GM19240 (cell line): ENCODE results near the gene ZSWIM7.
"Not testable (repeated sequence)": the region's sequence is repeated elsewhere in the genome, so short reads cannot be mapped to it uniquely, and the experiment has no call there.

Source experiments
- DNase-seq: peaks from one replicate; pipeline ENCODE4 v3.0.0; 2011; ENCODE audit warnings: low spot score; ENCODE audit not compliant: insufficient read length

ZSWIM7 gene

DNA sequence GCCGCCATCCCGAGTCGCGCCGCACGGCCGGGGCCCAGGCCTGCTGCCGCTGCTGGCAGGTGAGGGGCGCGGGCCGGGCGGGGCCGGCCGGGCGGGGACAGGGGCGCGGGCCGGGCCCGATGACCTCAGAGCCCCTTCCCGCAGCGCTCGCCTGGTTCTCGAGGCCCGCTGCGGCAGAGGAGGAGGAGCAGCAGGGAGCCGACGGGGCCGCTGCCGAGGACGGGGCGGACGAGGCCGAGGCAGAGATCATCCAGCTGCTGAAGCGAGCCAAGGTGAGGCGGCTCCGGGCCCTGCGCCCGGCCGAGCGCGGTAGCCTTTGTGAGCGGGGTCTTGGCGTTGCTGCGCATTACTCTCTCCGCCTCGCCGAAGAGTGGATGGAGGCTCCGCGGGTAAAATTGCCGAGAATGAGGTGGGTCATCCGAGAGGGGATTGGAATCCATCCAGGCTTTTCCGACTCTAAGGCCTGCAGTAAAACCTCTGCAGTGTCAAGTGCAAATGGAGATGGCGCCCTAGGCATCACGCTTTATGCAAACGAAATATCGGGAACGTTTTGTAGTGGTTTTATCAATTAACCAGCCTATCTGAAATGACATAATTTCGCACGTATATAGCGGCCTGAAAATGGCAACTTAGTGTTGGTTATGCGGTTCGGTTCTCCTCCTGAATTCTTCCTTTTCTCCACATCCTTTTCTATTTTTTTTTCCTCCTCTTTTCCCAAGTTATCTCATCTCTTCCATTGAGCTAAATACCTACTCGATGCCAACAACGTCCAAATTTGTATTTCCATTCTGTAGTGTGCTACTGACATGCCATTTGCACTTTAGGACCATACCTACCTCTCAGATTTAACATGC is 697 bp upstream of the ZSWIM7 start:
- no peak for DNase-seq

DNA sequence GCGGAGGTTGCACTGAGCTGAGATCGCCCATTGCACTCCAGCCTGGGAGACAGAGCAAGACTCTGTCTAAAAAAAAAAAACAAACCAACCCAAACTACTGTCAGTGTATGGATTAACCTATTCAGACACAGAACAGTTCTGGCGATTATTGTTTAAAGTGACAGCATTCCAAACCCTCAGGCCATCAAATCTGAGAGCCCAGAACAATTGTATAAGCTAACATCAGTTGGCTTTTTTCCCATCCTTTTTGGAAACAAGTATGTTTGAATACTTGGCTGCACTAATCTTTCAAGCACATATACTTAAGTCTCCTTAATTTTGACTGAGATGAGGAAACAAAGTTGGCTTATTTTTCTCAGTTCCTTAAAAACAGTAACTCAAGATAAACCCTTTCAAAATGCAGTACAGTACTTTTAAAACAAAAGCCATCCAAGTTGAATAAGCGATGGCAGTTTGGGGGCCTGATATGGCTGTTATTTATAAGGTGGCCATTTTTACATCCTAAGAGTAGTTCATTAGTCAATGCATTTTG is 1.4 kb downstream of the ZSWIM7 start:
- DNase-seq = no peak

DNA sequence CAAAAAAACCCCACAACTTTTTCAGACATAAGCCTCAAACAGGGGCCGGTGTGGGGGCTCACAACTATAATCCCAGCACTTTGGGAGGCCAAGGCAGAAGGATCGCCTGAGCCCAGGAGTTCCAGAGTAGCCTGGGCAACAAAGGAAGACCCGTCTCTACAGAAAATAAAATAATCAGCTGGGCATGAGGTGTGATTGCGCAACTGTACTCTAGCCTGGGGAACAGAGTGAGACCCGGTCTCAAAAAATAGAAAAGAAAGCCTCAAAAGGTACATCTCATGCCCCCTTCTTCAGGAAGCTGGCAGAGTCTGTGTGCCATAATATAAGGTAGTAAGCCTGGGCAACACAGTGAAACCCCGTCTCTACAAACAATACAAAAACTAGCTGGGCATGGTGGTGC is 3.2 kb downstream of the ZSWIM7 start:
- DNase-seq = no peak

DNA sequence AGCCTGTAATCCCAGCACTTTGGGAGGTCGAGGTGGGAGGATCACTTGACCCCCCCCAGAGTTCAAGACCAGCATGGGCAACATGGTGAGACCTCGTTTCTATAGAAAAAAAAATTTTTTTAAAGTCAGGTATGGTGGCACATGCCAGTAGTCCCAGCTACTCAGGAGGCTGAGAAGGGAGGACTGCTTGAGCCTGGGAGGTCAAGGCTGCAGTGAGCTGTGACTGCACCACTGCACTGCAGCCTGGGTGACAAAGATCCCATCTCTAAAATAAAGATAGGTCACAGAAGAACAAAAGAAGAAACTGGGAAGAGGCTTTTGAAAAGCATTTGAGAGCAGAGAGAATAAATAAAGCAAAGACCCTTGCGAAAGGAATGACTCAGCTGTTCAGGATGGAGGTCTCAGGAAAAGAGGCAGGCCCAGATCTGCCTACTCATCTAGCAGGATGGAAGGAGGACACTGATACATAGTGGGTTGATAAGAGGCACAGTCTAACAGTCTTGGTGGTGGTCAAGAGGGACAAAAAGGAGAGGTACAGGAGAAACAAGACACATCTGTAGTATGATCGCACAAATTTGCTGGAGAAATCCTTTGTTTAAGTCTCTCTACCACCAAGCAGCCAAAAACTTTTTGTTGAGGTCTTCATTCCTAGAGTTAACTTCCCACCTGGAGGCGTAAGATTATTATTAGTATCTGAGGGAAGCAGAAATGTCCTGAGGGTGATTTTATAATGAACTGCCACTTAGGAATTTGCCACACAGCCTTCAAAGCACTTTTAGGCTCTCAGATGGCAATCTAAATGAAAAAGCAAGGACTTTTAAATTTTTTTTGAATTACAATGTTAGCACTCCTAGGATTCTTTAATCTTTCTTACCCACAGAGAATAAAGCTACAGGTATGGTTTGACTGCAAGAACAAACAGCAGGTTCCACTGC is 17.6 kb downstream of the ZSWIM7 start:
- no peak for DNase-seq

DNA sequence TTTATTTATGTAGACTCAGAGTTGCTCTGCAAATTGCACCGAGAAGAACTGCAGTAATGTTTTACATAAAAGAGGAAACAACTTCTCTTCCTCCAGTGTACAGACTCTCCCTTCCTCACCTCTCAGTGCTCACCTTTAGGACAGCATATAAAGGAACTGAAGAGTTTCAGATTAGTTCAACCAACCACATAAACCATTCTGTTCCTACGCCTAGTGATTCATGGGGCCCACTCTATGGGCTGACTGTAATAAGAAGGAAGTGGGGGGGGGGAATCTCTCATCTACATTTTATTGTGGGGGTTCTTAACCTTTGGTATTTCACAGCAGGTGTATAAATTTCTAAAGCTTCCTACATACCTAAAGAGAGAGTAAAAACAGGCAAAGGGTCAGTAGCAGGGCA is 18.3 kb downstream of the ZSWIM7 start:
- no peak for DNase-seq

DNA sequence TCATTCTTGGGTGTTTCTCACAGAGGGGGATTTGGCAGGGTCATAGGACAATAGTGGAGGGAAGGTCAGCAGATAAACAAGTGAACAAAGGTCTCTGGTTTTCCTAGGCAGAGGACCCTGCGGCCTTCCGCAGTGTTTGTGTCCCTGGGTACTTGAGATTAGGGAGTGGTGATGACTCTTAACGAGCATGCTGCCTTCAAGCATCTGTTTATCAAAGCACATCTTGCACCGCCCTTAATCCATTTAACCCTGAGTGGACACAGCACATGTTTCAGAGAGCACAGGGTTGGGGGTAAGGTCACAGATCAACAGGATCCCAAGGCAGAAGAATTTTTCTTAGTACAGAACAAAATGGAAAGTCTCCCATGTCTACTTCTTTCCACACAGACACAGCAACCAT is 20.5 kb downstream of the ZSWIM7 start:
- DNase-seq = not testable (repeated sequence)

DNA sequence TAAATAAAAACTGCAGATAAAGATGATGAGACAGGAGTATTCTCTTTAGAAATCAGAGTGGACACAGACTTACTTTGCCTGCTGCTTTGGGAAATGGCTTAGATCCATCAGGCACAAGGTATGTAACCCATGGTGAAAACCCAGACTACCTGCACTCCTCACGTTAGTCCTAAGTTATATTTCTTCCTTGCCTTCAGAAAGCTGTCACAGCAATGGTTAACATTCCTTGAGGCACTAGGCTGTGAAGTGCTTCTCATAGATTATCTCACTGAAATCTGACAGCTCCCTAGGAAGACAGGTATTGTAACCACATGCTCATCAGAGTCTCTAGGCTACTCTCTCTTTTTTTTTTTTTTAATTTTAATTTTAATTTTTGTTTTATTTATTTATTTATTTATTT is 20.9 kb downstream of the ZSWIM7 start:
- DNase-seq = no peak

DNA sequence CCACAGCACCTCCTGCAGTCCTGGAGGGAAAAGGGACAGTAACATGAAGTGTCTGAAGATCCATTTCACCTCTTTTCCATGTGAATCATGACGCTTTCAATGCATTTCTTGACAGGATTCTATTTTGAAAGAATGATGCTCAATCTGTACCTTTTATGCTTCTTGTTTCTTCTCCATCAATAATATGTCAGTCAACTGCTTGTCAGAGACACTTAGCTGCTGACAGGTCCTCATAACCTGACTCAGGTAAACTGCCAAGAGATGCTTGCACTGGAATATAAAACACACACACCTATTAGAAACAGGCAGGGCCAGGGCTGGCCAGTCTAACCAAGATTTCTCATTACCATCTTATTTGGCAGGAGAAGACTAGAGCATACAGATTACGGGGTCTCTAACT is 21.6 kb downstream of the ZSWIM7 start:
- no peak for DNase-seq

DNA sequence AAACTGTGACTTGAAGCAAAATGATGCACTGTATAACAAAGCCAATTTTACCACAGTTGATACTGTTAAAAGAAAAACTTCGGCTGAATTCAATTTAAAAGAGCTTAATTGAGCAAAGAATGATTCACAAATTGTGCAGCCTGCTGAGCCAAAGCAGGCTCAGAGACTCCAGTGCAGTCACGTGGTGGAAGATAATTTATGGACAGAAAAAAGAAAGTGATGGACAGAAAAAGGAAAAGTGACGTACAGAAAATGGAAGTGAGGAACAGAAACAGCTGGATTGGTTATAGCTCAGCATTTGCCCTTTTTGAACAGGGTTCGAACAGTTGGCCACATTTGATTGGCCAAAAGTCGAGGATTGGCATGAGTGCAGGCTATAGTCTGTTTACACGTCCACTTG is 25.7 kb downstream of the ZSWIM7 start:
- no peak for DNase-seq

DNA sequence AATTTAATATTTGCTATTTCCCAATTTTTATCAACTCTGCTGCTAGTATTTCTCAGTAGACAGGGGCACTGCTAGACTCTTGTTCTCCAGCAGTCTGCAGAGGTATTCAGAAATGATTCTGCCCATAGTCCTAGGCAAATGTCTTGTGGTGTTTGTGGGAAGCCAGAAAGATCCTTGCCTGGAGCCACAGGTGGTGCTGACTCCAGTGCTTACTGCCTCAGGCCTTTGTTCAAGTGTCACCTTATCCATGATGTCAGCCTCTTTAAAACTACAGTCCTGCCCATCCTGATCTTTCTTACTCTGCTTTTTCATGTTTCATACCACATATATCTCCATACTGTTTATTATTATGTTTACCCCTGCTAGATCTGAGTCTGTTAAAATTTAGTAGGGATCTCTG is 26.5 kb downstream of the ZSWIM7 start:
- DNase-seq = no peak

DNA sequence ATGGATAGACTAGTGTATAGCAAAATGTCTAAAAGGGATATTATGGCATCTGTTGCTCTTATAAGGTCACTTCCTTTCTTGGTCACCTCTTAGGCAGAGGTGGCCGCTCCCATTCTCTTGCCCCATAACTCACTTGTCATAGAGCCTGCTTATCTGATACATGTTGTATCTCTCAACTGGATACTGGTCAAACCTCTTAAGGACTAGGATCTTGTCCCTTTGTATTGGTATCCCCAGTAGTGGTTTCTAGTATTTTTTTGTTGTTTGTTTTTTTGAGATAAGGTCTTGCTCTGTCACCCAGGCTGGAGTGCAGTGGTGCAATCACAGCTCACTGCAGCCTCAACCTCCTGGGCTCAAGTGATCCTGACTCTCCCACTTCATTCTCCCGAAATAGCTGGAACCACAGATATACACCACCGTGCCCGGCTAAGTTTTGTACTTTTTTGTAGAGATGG is 27.0 kb downstream of the ZSWIM7 start:
- no peak for DNase-seq

DNA sequence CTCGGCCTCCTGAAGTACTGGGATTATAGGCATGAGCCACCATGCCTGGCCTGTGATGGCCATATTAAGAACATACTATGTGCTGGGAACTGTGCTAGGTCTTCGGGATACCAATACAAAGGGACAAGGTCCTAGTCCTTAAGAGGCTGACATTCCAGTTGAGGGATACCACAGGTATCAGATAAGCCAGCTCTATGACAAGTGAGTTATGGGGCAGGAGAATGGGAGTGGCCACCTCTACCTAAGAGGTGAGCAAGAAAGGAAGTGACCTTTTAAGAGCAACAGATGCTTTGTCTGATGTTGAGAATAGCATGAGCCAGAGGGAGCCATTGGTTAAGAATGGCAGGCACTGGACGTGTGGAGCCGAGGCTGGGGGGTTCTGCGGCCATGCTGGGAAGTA is 27.6 kb downstream of the ZSWIM7 start:
- DNase-seq = no peak

DNA sequence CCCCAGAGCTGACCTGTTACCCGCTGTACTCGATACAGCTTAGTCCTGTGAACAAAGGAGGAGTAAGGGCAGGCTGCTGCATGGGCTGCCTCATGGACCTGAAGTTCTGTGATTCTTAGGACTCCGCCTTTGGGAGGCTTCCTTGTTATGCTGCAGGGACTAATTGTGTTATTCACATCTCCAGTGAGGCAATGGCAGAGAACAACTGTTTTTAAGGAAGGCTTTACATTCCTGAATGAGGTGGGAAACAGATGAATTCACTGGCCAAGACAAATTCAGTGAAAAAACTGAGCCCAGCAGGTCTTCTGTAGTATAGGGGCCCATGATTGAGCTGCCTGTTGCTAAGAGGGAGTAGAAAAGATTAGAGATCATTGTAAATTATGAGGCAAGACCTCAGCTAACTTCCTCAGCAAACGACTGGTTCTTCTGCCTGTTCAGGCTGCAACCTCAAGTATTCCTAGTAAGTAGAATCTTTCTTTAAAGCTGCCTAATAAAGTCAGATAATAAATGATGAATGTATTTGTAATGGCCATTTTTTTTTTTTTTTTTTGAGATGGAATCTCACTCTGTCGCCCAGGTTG is 28.3 kb downstream of the ZSWIM7 start:
- DNase-seq = no peak

DNA sequence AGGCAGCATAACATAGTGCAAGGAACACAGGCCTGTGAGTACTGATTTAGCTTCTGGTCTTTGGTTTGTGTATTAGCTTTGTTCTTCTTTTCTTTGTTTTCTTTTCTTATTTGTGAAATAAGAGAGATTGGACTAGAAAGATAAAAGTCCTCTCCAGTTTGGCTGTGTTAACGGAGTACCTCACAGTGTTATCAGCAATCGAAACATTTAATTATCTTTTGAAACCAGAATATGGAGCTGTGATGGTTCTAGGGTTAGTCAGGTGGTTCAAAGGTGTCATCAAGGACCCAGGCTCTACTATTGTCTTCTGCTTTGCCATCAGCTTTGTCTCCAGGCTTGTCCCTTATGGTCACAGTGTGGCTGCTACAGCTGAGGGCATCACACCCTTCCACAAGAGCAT is 29.0 kb downstream of the ZSWIM7 start:
- no peak for DNase-seq

DNA sequence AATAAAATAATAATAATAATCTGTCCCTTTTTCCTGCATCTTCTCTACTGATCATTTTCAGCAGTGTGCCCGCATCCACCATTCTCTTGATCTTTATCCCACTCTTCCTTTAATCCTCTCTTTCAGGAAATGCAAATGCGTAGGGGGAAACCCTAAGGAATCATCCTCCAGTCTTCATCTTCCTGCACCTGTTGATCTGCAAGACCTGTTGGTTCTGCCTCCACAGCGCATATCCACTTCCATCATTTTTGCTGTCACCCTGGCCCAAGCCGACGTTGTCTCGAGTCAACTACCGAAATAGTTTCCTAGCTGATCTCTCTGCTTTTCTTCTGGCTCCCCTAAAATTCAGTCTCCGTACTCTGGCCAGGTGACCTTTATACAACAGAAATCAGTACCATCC is 30.0 kb downstream of the ZSWIM7 start:
- no peak for DNase-seq

DNA sequence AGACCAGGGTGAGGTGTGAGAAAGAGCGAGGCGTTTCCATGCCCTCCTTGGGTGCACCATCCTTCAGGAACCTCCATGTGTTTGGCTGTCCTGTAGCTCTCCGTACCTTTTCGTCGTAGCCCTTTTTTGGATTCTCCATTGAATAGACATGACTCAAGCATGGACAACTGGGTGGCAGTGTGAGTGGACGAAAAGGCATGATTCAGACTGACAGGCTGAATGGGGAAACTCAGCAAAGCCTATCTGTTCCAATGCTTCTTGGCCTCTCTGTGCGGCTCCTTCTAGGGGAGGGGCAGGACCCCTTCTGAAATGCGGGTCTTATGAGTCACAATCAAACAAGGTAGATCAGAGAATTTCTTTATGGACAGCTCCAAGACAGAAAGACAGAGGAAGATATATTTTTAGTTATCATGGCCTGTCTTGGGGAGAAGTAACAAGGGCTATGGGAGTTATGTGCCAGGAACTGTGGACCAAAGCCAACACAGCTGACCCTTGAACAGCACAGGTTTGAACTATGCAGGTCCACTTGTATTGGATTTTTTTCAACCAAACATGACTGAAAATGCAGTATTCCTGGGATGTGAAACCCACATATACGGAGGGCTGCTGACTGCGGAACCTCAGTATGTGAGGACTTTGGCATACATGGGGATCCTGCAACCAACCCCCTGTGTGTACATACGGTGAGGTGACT is 31.7 kb downstream of the ZSWIM7 start:
- DNase-seq = no peak

DNA sequence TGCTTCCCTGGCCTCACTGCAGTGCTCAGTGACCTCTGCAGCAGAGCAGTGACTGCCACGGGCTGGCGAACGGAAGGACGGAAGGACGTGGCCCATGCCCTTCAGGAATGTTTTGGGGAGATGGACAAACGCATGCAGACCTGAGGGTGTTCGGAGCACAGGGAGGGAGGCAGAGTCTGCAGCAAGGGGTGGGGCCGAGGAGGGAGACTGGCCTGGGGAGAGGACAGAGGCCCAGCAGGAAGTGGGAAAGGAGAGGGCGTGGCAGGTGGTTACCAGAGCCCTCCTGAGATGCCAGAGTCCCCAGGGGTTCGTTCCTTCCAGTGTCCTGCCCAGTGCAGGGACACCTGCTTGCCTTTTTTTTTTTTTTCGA is 32.6 kb downstream of the ZSWIM7 start:
- DNase-seq = no peak

DNA sequence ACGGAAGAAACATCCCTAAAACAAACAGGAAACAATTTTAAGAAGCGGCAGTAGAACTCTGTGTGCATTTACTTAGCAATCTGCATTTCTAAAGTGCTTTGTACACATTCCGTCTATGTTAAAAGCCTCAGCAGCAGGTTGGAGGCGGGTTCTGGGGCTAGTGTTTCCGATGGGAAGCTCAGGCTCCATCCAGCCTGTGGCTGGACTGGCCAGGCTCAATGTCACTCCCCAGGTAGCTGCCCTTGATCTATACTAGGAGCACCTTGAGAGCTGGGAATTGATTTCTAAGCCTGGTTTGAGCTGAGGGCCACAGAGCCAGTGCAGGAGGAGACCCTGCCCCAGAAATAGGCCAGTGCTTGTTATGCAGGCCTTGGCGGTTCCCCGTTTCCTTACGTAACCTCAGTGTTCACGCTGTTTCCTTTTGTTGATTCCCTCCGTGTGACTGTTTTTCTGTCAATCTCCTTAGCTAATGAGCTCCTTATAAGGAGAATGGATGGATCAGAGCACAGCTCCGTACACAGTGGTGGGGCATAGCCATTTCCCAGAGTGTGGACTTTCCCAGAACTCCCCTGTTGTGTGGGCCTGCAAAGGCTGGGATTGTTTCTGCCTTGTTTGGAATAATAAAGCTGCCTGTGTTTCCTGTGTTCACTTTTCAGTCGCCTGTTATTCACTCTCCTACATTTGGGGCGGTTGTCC is 33.2 kb downstream of the ZSWIM7 start:
- no peak for DNase-seq

DNA sequence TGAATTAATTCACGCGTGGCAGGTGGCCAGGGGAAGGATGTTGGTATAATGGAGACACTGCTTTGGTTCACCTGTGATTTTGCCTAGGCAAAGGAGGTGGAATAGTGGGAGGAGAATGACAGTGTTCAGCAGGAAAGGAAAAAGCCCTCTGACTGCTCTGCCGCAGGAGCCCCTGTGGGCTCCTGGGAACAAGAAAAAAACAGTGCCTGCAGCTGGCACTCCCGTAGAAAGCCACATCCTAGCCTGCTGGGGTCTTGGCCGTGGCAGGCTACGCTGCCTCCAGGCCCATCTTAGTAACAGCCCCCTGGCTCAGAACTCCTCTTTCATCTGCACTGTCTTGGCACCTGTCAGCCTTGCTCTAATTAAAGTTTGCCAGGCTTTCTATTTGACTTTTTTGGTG is 34.0 kb downstream of the ZSWIM7 start:
- no peak for DNase-seq

DNA sequence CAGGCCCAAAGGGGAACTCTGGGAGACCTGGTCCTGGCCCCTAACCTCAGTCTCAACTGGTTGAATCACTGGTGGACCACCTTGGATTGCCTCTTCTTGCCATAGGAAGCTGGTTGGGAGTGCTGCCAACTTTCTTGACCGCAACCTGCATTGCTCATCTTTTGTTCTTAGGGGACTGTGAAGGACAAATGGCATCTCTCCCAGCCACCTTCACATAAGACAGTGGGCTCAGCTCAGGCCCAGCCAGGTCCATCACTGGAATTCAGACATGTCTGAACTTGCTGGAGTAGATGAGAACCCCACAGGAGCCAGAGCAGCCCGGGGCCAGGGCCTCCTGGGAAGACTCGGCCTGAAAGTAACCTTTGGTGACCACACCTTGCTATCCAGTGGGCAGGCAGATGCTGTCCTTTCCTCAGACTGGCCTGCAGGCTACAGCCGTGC is 35.8 kb downstream of the ZSWIM7 start:
- DNase-seq = no peak

DNA sequence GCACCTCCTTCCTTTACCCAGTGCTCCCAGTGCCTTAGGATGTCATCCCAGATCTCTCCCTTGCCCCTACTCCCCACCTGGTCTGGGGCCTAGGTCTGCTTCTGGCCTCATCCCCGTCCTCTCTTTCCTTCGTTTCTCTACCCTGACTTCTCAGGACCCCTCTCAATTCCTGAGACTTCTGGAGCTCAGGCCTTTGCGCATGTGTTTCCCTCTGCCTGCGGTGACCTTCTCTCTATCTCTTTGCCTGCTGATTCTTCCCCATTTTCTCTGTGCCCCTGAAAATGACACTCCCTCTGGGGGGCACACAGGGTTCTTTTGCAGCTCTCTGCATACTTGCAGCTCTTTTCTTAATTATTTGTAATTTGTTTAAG is 41.0 kb downstream of the ZSWIM7 start:
- DNase-seq = no peak
